VCaP (cell line): ENCODE data around the gene LYPD1.

Experiments
- H3K27ac ChIP-seq: fragments of 450-650 bp; 2 replicates; pipeline ENCODE4 v1.5.1; 2017
- CTCF ChIP-seq: fragments of 450-650 bp; conservative IDR thresholded peaks from 2 replicates; pipeline ENCODE4 v1.5.1; 2017; ENCODE audit warnings: mild to moderate bottlenecking, moderate library complexity

The LYPD1 gene

GRCh38 chr2:132667706-132668105, 2.3 kb downstream of the LYPD1 start:
- no peak for TF ChIP-seq CTCF
- H3K27ac ChIP-seq, result no peak overlapping the region

- no peak overlapping the region for H3K27ac ChIP-seq
- no peak for TF ChIP-seq CTCF
These were observed 4.4 kb downstream of the LYPD1 start for GRCh38 chr2:132665401-132666140.

- TF ChIP-seq CTCF, result no peak
- H3K27ac ChIP-seq, result no peak overlapping the region
These were observed 5.9 kb downstream of the LYPD1 start for GRCh38 chr2:132664096-132664495.

- TF ChIP-seq CTCF, result no peak
- no peak overlapping the region for H3K27ac ChIP-seq
These were observed 7.3 kb downstream of the LYPD1 start for GRCh38 chr2:132662732-132663131.

- TF ChIP-seq CTCF, result no peak
- H3K27ac ChIP-seq, result no peak overlapping the region
These were observed 10.7 kb downstream of the LYPD1 start for GRCh38 chr2:132659331-132659730.

GRCh38 chr2:132656266-132656975, 13.6 kb downstream of the LYPD1 start:
- no peak for TF ChIP-seq CTCF
- no peak overlapping the region for H3K27ac ChIP-seq

GRCh38 chr2:132654968-132655367, 15.0 kb downstream of the LYPD1 start:
- no peak overlapping the region for H3K27ac ChIP-seq
- TF ChIP-seq CTCF, result no peak
